ENCODE measurements around the gene SPI1.

GRCh38 chr11:47375546-47376085 is 2.7 kb downstream of the SPI1 start:
- TF ChIP-seq CTCF (conservative IDR thresholded peaks at IDR 0.05; ENCODE audit: low read length) (no peak), EZH2phosphoT487 (IDR thresholded peaks at IDR 0.05; ENCODE audit: borderline replicate concordance, low read depth, low read length) (no peak)
